HepG2 (cell line): Measurements from ENCODE around the gene SNHG17. TPM values are rescaled to one million over a fixed set of nuclear protein-coding genes. Genes with fewer than 3 reads are reported as not detected.

Experiments
- ASH2L ChIP-seq: fragments of 300-600, 200-600 bp; sonication (generic); IDR thresholded peaks from 2 replicates; pipeline ENCODE4 v1.7.0; 2017; ENCODE audit warnings: low read depth, mild to moderate bottlenecking, moderate library complexity, mixed read lengths, low read length; ENCODE audit not compliant: insufficient read length
- MEIS1 ChIP-seq: sonication (generic); formaldehyde crosslinking; IDR thresholded peaks from 2 replicates; pipeline ENCODE4 v1.9.0; 2021; ENCODE audit warnings: mild to moderate bottlenecking, missing genetic modification reagents, moderate library complexity, borderline replicate concordance
- ZIK1 ChIP-seq: sonication (generic); formaldehyde crosslinking; IDR thresholded peaks from 2 replicates; pipeline ENCODE4 v1.5.0; 2020; ENCODE audit warnings: mild to moderate bottlenecking, low read depth, missing genetic modification reagents, borderline replicate concordance
- ZNF234 ChIP-seq: sonication (generic); formaldehyde crosslinking; conservative IDR thresholded peaks from 2 replicates; pipeline ENCODE4 v1.5.1; 2020; ENCODE audit warnings: mild to moderate bottlenecking, missing genetic modification reagents
- ZNF263 ChIP-seq: sonication (generic); formaldehyde crosslinking; IDR thresholded peaks from 2 replicates; pipeline ENCODE4 v1.4.0; 2020; ENCODE audit warnings: missing genetic modification reagents
- ZNF780A ChIP-seq: sonication (generic); formaldehyde crosslinking; IDR thresholded peaks from 2 replicates; pipeline ENCODE4 v1.8.0; 2022; ENCODE audit warnings: mild to moderate bottlenecking, missing genetic modification reagents, moderate library complexity
- polyA plus RNA-seq, 8 experiments: library from polyadenylated mRNA; depleted of rRNA in 3 of 8; stranded (reverse) in 7 of 8; unstranded in 1 of 8; fragments of >200 nt; fragmentation: Illumina TruSeq in 4 of 8; extraction: Trizol in 4 of 8; gene quantifications; 2 replicates each; pipeline versions ENCODE4 v1.2.1 to v1.2.3, GENCODE V29; 2011 to 2016; ENCODE audit warnings: low read depth in 4 of 8, missing spikeins in 1 of 8, mixed read lengths in 1 of 8; ENCODE audit not compliant: insufficient read depth in 1 of 8
- total RNA-seq, 5 experiments: library from RNA; depleted of rRNA; stranded (reverse); fragments of >200 nt; fragmentation: Illumina TruSeq; extraction: Trizol; gene quantifications; 2 replicates each; pipeline ENCODE4 v1.2.3, GENCODE V29; 2016; ENCODE audit warnings: low read depth in 1 of 5
- TF ChIP-seq, protein P1 (sequence below): sonication (generic); formaldehyde crosslinking; IDR thresholded peaks from 2 replicates; pipeline ENCODE4; 2020; ENCODE audit warnings: missing genetic modification reagents, mild to moderate bottlenecking, borderline replicate concordance
- TF ChIP-seq, protein P2 (sequence below): sonication (generic); formaldehyde crosslinking; IDR thresholded peaks from 2 replicates; pipeline ENCODE4 v1.4.0; 2020; ENCODE audit warnings: missing genetic modification reagents, mild to moderate bottlenecking, borderline replicate concordance

SNHG17 gene
- total and polyA plus RNA-seq, 2 of the 13 experiments (the other 11 are each of a cell fraction or from before 2014, with no cell fraction given): 26.2 to 41.2 TPM

DNA sequence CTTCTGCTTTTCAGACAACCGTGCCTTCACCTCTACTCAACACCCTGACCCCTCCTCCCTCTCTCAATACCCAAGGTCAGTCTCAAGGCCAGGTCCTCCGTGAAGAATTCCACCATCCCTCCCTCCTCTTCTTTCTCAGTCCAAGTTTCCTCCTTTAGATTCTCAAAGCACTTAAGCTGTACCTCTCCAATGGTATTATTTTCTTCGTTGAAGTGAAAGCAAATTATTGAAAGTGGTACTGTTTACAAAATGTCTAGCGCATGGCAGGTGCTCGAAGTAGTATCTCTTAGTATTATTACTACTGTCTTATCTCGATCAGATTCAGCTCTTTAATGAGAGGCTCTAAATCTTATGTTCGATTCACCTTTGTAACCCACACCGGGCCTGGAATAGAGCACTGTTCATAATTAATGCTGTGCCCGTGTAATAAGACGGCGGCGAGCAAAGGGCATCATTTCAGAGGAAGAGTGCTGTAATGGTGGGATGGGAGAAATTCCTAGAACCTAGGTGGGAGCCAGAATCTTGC lies 36.9 kb upstream of the SNHG17 start (continued):
- TF ChIP-seq, protein P1, sequence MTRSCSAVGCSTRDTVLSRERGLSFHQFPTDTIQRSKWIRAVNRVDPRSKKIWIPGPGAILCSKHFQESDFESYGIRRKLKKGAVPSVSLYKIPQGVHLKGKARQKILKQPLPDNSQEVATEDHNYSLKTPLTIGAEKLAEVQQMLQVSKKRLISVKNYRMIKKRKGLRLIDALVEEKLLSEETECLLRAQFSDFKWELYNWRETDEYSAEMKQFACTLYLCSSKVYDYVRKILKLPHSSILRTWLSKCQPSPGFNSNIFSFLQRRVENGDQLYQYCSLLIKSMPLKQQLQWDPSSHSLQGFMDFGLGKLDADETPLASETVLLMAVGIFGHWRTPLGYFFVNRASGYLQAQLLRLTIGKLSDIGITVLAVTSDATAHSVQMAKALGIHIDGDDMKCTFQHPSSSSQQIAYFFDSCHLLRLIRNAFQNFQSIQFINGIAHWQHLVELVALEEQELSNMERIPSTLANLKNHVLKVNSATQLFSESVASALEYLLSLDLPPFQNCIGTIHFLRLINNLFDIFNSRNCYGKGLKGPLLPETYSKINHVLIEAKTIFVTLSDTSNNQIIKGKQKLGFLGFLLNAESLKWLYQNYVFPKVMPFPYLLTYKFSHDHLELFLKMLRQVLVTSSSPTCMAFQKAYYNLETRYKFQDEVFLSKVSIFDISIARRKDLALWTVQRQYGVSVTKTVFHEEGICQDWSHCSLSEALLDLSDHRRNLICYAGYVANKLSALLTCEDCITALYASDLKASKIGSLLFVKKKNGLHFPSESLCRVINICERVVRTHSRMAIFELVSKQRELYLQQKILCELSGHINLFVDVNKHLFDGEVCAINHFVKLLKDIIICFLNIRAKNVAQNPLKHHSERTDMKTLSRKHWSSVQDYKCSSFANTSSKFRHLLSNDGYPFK (CRISPR knock-in tag): no peak
- no peak for TF ChIP-seq ZNF263 (CRISPR knock-in tag)
- TF ChIP-seq, protein P2, sequence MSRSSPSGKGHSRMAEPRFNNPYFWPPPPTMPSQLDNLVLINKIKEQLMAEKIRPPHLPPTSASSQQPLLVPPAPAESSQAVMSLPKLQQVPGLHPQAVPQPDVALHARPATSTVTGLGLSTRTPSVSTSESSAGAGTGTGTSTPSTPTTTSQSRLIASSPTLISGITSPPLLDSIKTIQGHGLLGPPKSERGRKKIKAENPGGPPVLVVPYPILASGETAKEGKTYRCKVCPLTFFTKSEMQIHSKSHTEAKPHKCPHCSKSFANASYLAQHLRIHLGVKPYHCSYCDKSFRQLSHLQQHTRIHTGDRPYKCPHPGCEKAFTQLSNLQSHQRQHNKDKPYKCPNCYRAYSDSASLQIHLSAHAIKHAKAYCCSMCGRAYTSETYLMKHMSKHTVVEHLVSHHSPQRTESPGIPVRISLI (CRISPR knock-in tag): no peak
- TF ChIP-seq MEIS1 (CRISPR knock-in tag): peak; percentile 26; the same call in 1 of the 2 replicates
- no peak for TF ChIP-seq ZIK1
- TF ChIP-seq ASH2L: no peak
- TF ChIP-seq ZNF780A (CRISPR knock-in tag): no peak; the same call in 1 of the 2 replicates
- 0 out of 2 replicates have a peak, but pooled peaks have one; percentile 39 for TF ChIP-seq ZNF234
